ENCODE results near the gene ZC3H8. TPM values are rescaled to one million over a fixed set of nuclear protein-coding genes. Genes with fewer than 3 reads are reported as not detected.
"Not testable (repeated sequence)": the region's sequence is repeated elsewhere in the genome, so short reads cannot be mapped to it uniquely, and the experiment has no call there.

Gene ZC3H8
- total RNA-seq, 5 donors from 2014 or later (not counting 1 experiment from before 2014, with no cell fraction given) = 16.1 to 29.9 (median 22.1) TPM

- no peak overlapping the region for H3K4me3 Mint-ChIP-seq
- ATAC-seq (replicated peaks in 1 of 4) = no peak
Measured at GRCh38 chr2:112293636-112294401, 39.0 kb upstream of the ZC3H8 start.

GRCh38 chr2:112290648-112291047 lies 35.8 kb upstream of the ZC3H8 start:
- ATAC-seq (replicated peaks in 1 of 4) (no peak), DNase-seq (no peak)
- Mint-ChIP-seq H3K27ac (no peak overlapping the region), H3K9me3 (no peaks in the 10 kb centered on the region), H3K4me1 (peaks cover 20 to 25% (median 20%) of the 10 kb centered on the region in 3 donors), H3K4me3 (no peak overlapping the region), H3K27me3 (no peaks in the 10 kb centered on the region), H3K36me3 (peaks cover 5% of the 10 kb centered on the region)
- WGBS (ENCODE audit: insufficient coverage) = no CpG with 5 or more reads among the region's 1 CpG
- H3K27me3 ChIP-seq (replicated peaks in 1 of 2; ENCODE audit: control insufficient read depth in 2 of 2, extremely low read depth in 1 of 2, insufficient read depth in 2 of 2, low read length in 1 of 2) = no peaks in the 10 kb centered on the region
- H3K36me3 ChIP-seq (ENCODE audit: control insufficient read depth in 2 of 2, extremely low read depth in 1 of 2, insufficient read depth in 1 of 2, low read length in 1 of 2) = no peaks in the 10 kb centered on the region
- CTCF ChIA-PET = interaction anchor here in 1 of 2 donors (1.3 kb wide), 1 partner anchor 31 kb away, joined by 5 read pairs; no protein-coding TSS in a partner anchor
- no peak overlapping the region for H3K27ac ChIP-seq (ENCODE audit: low read length)
- no peak overlapping the region for H3K4me3 ChIP-seq (ENCODE audit: control insufficient read depth in 1 of 2, extremely low read depth in 1 of 2, low read length in 1 of 2)
- H3K4me1 ChIP-seq (ENCODE audit: control insufficient read depth in 1 of 2, extremely low read depth in 1 of 2, insufficient read depth in 2 of 2, low read length in 2 of 2) = no peaks in the 10 kb centered on the region
- H3K9me3 ChIP-seq = no peaks in the 10 kb centered on the region
- POLR2A ChIA-PET = interaction anchor here in 1 of 2 donors (0.6 kb wide), 2 partner anchors 46 to 235 kb away, joined by 3 to 4 read pairs; partner anchors contain the start of gene TMEM87B

More at GRCh38 chr2:112293636-112294401, 39.0 kb upstream of the ZC3H8 start:
- no peak for DNase-seq
- H3K9me3 Mint-ChIP-seq = no peaks in the 10 kb centered on the region
- no peaks in the 10 kb centered on the region for H3K36me3 ChIP-seq (ENCODE audit: control insufficient read depth in 2 of 2, extremely low read depth in 1 of 2, insufficient read depth in 1 of 2, low read length in 1 of 2)
- no CpG with 5 or more reads among the region's 8 CpGs for WGBS (ENCODE audit: insufficient coverage)
- CTCF ChIA-PET = interaction anchor here in 1 of 2 donors (0.6 kb wide), 1 partner anchor 246 kb away, joined by 3 read pairs; no protein-coding TSS in a partner anchor
- no peak overlapping the region for H3K4me3 ChIP-seq (ENCODE audit: control insufficient read depth in 1 of 2, extremely low read depth in 1 of 2, low read length in 1 of 2)
- H3K27ac Mint-ChIP-seq = no peak overlapping the region
- H3K27ac ChIP-seq (ENCODE audit: low read length) = no peak overlapping the region
- H3K4me1 Mint-ChIP-seq = peaks cover 24 to 28% (median 27%) of the 10 kb centered on the region in 3 donors
- no peaks in the 10 kb centered on the region for H3K4me1 ChIP-seq (ENCODE audit: control insufficient read depth in 1 of 2, extremely low read depth in 1 of 2, insufficient read depth in 2 of 2, low read length in 2 of 2)
- POLR2A ChIA-PET = no interaction called here
- peaks cover 5% of the 10 kb centered on the region for H3K36me3 Mint-ChIP-seq
- H3K27me3 Mint-ChIP-seq = no peaks in the 10 kb centered on the region
- H3K27me3 ChIP-seq (replicated peaks in 1 of 2; ENCODE audit: control insufficient read depth in 2 of 2, extremely low read depth in 1 of 2, insufficient read depth in 2 of 2, low read length in 1 of 2) = no peaks in the 10 kb centered on the region
- no peaks in the 10 kb centered on the region for H3K9me3 ChIP-seq

GRCh38 chr2:112290088-112290487 lies 35.2 kb upstream of the ZC3H8 start:
- ChIA-PET CTCF (no interaction called here), POLR2A (interaction anchor here in 1 of 2 donors (0.6 kb wide), 1 partner anchor 235 kb away, joined by 4 read pairs; the partner anchor contains the start of gene TMEM87B)
- Mint-ChIP-seq H3K4me1 (peaks cover 17 to 22% (median 20%) of the 10 kb centered on the region in 3 donors), H3K9me3 (no peaks in the 10 kb centered on the region), H3K4me3 (no peak overlapping the region), H3K27ac (no peak overlapping the region), H3K27me3 (no peaks in the 10 kb centered on the region), H3K36me3 (peaks cover 5% of the 10 kb centered on the region)
- Histone ChIP-seq H3K4me3 (ENCODE audit: control insufficient read depth in 1 of 2, extremely low read depth in 1 of 2, low read length in 1 of 2) (no peak overlapping the region), H3K9me3 (no peaks in the 10 kb centered on the region), H3K4me1 (ENCODE audit: control insufficient read depth in 1 of 2, extremely low read depth in 1 of 2, insufficient read depth in 2 of 2, low read length in 2 of 2) (no peaks in the 10 kb centered on the region), H3K27ac (ENCODE audit: low read length) (no peak overlapping the region), H3K27me3 (replicated peaks in 1 of 2; ENCODE audit: control insufficient read depth in 2 of 2, extremely low read depth in 1 of 2, insufficient read depth in 2 of 2, low read length in 1 of 2) (no peaks in the 10 kb centered on the region), H3K36me3 (ENCODE audit: control insufficient read depth in 2 of 2, extremely low read depth in 1 of 2, insufficient read depth in 1 of 2, low read length in 1 of 2) (no peaks in the 10 kb centered on the region)
- DNase-seq (no peak), ATAC-seq (replicated peaks in 1 of 4) (no peak)
- WGBS (ENCODE audit: insufficient coverage) = no CpG with 5 or more reads among the region's 3 CpGs

- WGBS (ENCODE audit: insufficient coverage) = no CpG with 5 or more reads among the region's 2 CpGs
- not testable (repeated sequence) for H3K9me3 ChIP-seq
- H3K4me1 Mint-ChIP-seq = peaks cover 33 to 42% (median 37%) of the 10 kb centered on the region in 3 donors
Measured at GRCh38 chr2:112283535-112283934, 28.7 kb upstream of the ZC3H8 start.

GRCh38 chr2:112282066-112282465 lies 27.2 kb upstream of the ZC3H8 start:
- H3K27me3 ChIP-seq (replicated peaks in 1 of 2; ENCODE audit: control insufficient read depth in 2 of 2, extremely low read depth in 1 of 2, insufficient read depth in 2 of 2, low read length in 1 of 2); DNase-seq; H3K36me3 Mint-ChIP-seq; H3K4me3 Mint-ChIP-seq; ATAC-seq (replicated peaks in 1 of 4); H3K9me3 Mint-ChIP-seq; H3K27ac Mint-ChIP-seq; H3K36me3 ChIP-seq (ENCODE audit: control insufficient read depth in 2 of 2, extremely low read depth in 1 of 2, insufficient read depth in 1 of 2, low read length in 1 of 2); H3K27ac ChIP-seq (ENCODE audit: low read length); H3K4me3 ChIP-seq (ENCODE audit: control insufficient read depth in 1 of 2, extremely low read depth in 1 of 2, low read length in 1 of 2); POLR2A ChIA-PET; H3K27me3 Mint-ChIP-seq; H3K9me3 ChIP-seq; H3K4me1 ChIP-seq (ENCODE audit: control insufficient read depth in 1 of 2, extremely low read depth in 1 of 2, insufficient read depth in 2 of 2, low read length in 2 of 2): not testable (repeated sequence)
- no CpG with 5 or more reads among the region's 4 CpGs for WGBS (ENCODE audit: insufficient coverage)
- CTCF ChIA-PET = interaction anchor here in 1 of 2 donors (0.6 kb wide), 1 partner anchor 144 kb away, joined by 3 read pairs; the partner anchor contains the start of gene FBLN7
- H3K4me1 Mint-ChIP-seq = peaks cover 40 to 46% (median 46%) of the 10 kb centered on the region in 3 donors

More at GRCh38 chr2:112283535-112283934, 28.7 kb upstream of the ZC3H8 start:
- CTCF ChIA-PET; H3K27me3 ChIP-seq (replicated peaks in 1 of 2; ENCODE audit: control insufficient read depth in 2 of 2, extremely low read depth in 1 of 2, insufficient read depth in 2 of 2, low read length in 1 of 2); H3K4me1 ChIP-seq (ENCODE audit: control insufficient read depth in 1 of 2, extremely low read depth in 1 of 2, insufficient read depth in 2 of 2, low read length in 2 of 2); H3K36me3 Mint-ChIP-seq; H3K9me3 Mint-ChIP-seq; H3K27ac Mint-ChIP-seq; ATAC-seq (replicated peaks in 1 of 4); H3K36me3 ChIP-seq (ENCODE audit: control insufficient read depth in 2 of 2, extremely low read depth in 1 of 2, insufficient read depth in 1 of 2, low read length in 1 of 2); H3K27me3 Mint-ChIP-seq; H3K27ac ChIP-seq (ENCODE audit: low read length); DNase-seq; POLR2A ChIA-PET; H3K4me3 ChIP-seq (ENCODE audit: control insufficient read depth in 1 of 2, extremely low read depth in 1 of 2, low read length in 1 of 2); H3K4me3 Mint-ChIP-seq: not testable (repeated sequence)

- no peaks in the 10 kb centered on the region for H3K9me3 Mint-ChIP-seq
- no peaks in the 10 kb centered on the region for H3K36me3 Mint-ChIP-seq
- ATAC-seq (replicated peaks in 1 of 4) = no peak
- Histone ChIP-seq H3K27ac (ENCODE audit: low read length) (no peak overlapping the region), H3K4me1 (ENCODE audit: control insufficient read depth in 1 of 2, extremely low read depth in 1 of 2, insufficient read depth in 2 of 2, low read length in 2 of 2) (peaks cover 7 to 10% of the 10 kb centered on the region in 2 experiments), H3K9me3 (no peaks in the 10 kb centered on the region), H3K36me3 (ENCODE audit: control insufficient read depth in 2 of 2, extremely low read depth in 1 of 2, insufficient read depth in 1 of 2, low read length in 1 of 2) (no peaks in the 10 kb centered on the region), H3K4me3 (ENCODE audit: control insufficient read depth in 1 of 2, extremely low read depth in 1 of 2, low read length in 1 of 2) (no peak overlapping the region), H3K27me3 (replicated peaks in 1 of 2; ENCODE audit: control insufficient read depth in 2 of 2, extremely low read depth in 1 of 2, insufficient read depth in 2 of 2, low read length in 1 of 2) (no peaks in the 10 kb centered on the region)
- 67% methylated on average over 1 of the region's 5 CpGs for WGBS (ENCODE audit: insufficient coverage)
- H3K27ac Mint-ChIP-seq = peak overlapping the region in 1 of 2 donors; percentile 28
- CTCF ChIA-PET = interaction anchor here in 1 of 2 donors (0.5 to 0.8 kb wide), 3 partner anchors 18 to 395 kb away, joined by 3 to 5 read pairs (median 3); no protein-coding TSS in a partner anchor
- H3K4me3 Mint-ChIP-seq = peak overlapping the region in 2 of 3 donors; percentile 80 to 90
- H3K4me1 Mint-ChIP-seq = peaks cover 41 to 45% (median 44%) of the 10 kb centered on the region in 3 donors
- H3K27me3 Mint-ChIP-seq = no peaks in the 10 kb centered on the region
- POLR2A ChIA-PET = interaction anchor here (0.6 to 1.3 kb wide), 5 partner anchors 11 to 399 kb away, joined by 3 to 31 read pairs (median 7); partner anchors contain the start of gene ZC3H8 (in 1 of the 2)
- peak in 1 of 35 experiments; percentile 54 for DNase-seq
Measured at GRCh38 chr2:112277596-112278220, 22.9 kb upstream of the ZC3H8 start.

All from T-cell (primary cell).